Measurements from ENCODE around the gene RAD18. TPM values are rescaled to one million over a fixed set of nuclear protein-coding genes. Genes with fewer than 3 reads are reported as not detected.

The RAD18 gene
- total and polyA plus RNA-seq, 8 donors: 10.2 to 16.8 (median 13.1) TPM

DNA sequence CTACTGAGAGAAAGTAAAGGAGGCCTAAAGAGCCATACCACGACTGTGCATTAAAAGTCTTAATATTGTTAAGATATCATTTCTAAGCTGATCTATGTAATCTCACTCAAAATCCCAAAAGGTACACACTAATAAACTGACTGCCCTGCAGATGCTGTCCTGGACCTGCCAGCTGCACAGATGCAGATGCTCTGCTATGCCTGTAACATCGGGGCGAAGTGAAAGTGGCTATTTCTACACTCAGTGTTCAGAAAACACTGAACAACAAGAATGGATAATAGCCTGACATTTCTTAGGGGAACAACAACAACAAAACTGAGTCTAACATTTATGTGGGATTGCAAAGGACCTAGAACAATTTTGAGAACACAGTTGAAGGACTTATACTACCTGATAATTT, 31.9 kb downstream of the RAD18 start:
- H3K4me3 ChIP-seq: no peak overlapping the region
- no peak for DNase-seq
- H3K4me1 ChIP-seq: no peaks in the 10 kb centered on the region
- no peaks in the 10 kb centered on the region for H3K9me3 ChIP-seq
- no peak overlapping the region for H3K27ac ChIP-seq
- TF ChIP-seq, protein P1, sequence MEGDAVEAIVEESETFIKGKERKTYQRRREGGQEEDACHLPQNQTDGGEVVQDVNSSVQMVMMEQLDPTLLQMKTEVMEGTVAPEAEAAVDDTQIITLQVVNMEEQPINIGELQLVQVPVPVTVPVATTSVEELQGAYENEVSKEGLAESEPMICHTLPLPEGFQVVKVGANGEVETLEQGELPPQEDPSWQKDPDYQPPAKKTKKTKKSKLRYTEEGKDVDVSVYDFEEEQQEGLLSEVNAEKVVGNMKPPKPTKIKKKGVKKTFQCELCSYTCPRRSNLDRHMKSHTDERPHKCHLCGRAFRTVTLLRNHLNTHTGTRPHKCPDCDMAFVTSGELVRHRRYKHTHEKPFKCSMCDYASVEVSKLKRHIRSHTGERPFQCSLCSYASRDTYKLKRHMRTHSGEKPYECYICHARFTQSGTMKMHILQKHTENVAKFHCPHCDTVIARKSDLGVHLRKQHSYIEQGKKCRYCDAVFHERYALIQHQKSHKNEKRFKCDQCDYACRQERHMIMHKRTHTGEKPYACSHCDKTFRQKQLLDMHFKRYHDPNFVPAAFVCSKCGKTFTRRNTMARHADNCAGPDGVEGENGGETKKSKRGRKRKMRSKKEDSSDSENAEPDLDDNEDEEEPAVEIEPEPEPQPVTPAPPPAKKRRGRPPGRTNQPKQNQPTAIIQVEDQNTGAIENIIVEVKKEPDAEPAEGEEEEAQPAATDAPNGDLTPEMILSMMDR (IDR thresholded peaks at IDR 0.05): no peak
- intact Hi-C loops (cut with DNase I): no loop called here
- H3K27me3 ChIP-seq: no peaks in the 10 kb centered on the region
- ATAC-seq: no peak
- H3K36me3 ChIP-seq: peaks cover 0 to 8% of the 10 kb centered on the region in 2 donors

DNA sequence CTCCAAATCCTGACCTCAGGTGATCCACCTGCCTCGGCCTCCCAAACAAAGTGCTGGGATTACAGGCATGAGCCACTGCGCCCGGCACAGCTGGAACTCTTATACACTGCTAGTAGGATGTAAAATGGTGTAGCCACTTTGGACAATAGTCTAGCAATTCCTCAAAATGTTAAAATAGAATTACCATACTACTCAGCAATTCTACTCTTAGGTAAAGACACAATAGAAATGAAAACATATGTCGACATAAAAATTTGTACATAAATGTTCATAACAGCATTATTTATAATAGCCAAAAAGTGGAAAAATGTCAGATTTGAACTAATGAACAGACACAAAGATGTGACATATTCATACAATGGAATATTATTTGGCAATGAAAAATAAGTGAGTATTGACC, 33.4 kb downstream of the RAD18 start:
- TF ChIP-seq, protein P1 (IDR thresholded peaks at IDR 0.05): no peak
- no peak overlapping the region for H3K4me3 ChIP-seq
- no peaks in the 10 kb centered on the region for H3K27me3 ChIP-seq
- DNase-seq: no peak
- no peak overlapping the region for H3K27ac ChIP-seq
- ATAC-seq: no peak
- no peaks in the 10 kb centered on the region for H3K36me3 ChIP-seq
- no peaks in the 10 kb centered on the region for H3K9me3 ChIP-seq
- no peaks in the 10 kb centered on the region for H3K4me1 ChIP-seq
- intact Hi-C loops (cut with DNase I): no loop called here

GRCh38 chr3:8914491-8914890, 48.8 kb downstream of the RAD18 start:
- ATAC-seq: no peak
- no peak overlapping the region for H3K4me3 ChIP-seq
- intact Hi-C loops (cut with DNase I): no loop called here
- DNase-seq: no peak
- peaks cover 0 to 4% of the 10 kb centered on the region in 2 donors for H3K36me3 ChIP-seq
- no peak overlapping the region for H3K27ac ChIP-seq
- no peaks in the 10 kb centered on the region for H3K27me3 ChIP-seq
- H3K4me1 ChIP-seq: no peaks in the 10 kb centered on the region
- TF ChIP-seq, protein P1 (IDR thresholded peaks at IDR 0.05): no peak
- no peaks in the 10 kb centered on the region for H3K9me3 ChIP-seq

- Histone ChIP-seq H3K9me3 (no peaks in the 10 kb centered on the region), H3K4me3 (no peak overlapping the region), H3K27me3 (no peaks in the 10 kb centered on the region), H3K27ac (no peak overlapping the region), H3K36me3 (peaks cover 0 to 17% of the 10 kb centered on the region in 2 donors), H3K4me1 (no peaks in the 10 kb centered on the region)
- DNase-seq (no peak), ATAC-seq (no peak)
- intact Hi-C loops (cut with DNase I): no loop called here
- TF ChIP-seq, protein P1 (IDR thresholded peaks at IDR 0.05): no peak
Measured at GRCh38 chr3:8911781-8912180, 51.5 kb downstream of the RAD18 start.

- ATAC-seq (no peak), DNase-seq (no peak)
- Histone ChIP-seq H3K27ac (no peak overlapping the region), H3K36me3 (peaks cover 0 to 17% of the 10 kb centered on the region in 2 donors), H3K4me3 (no peak overlapping the region), H3K4me1 (no peaks in the 10 kb centered on the region), H3K9me3 (no peaks in the 10 kb centered on the region), H3K27me3 (no peaks in the 10 kb centered on the region)
- intact Hi-C loops (cut with DNase I): no loop called here
- TF ChIP-seq, protein P1 (IDR thresholded peaks at IDR 0.05): no peak
Measured at GRCh38 chr3:8909160-8909559, 54.1 kb downstream of the RAD18 start.
